Hematopoietic multipotent progenitor cell (in vitro differentiated cells): Measurements from ENCODE around the gene WDCP. TPM values are rescaled to one million over a fixed set of nuclear protein-coding genes. Genes with fewer than 3 reads are reported as not detected.
A peak's percentile ranks its signal among the peaks of the same experiment; 100 is the strongest.

Experiments used
- DNase-seq, 3 donors: peaks; one replicate each; pipeline ENCODE4 v3.0.0-alpha.2; 2011 to 2015; ENCODE audit warnings: low read depth in 2 of 3, low spot score in 2 of 3
- small RNA-seq: library from RNA; depleted of rRNA; stranded (forward); fragments of <200 nt; gene quantifications from one replicate; pipeline ENCODE3, GENCODE V24; 2012
- total RNA-seq: library from RNA; depleted of rRNA; stranded (reverse); fragments of >200 nt; gene quantifications from one replicate; pipeline ENCODE4 v1.2.3, GENCODE V29; 2012

The WDCP gene
- total RNA-seq, 1 donor, result 7.8 TPM

- DNase-seq, result no peak
Measured at GRCh38 chr2:24008672-24009366, 38.4 kb downstream of the WDCP start.

- no peak for DNase-seq
Measured at GRCh38 chr2:24007693-24008092, 39.5 kb downstream of the WDCP start.

GRCh38 chr2:23994567-23994966, 52.6 kb downstream of the WDCP start:
- DNase-seq, result no peak

GRCh38 chr2:23993736-23994269, 53.4 kb downstream of the WDCP start:
- DNase-seq, result no peak

- no peak for DNase-seq
Measured at GRCh38 chr2:23992931-23993330, 54.3 kb downstream of the WDCP start.

GRCh38 chr2:23988371-23988770, 58.8 kb downstream of the WDCP start:
- peak in 2 of 3 donors; percentile 34 to 70 for DNase-seq

Small RNA genes lying within 50 kb of the gene (small RNA-seq; reads per million reads assigned to genes)
- gene RN7SL610P, result not detected
- not detected for gene RNU6-370P

Other genes starting within 250 kb of the WDCP start
- 11.8 TPM for gene ATAD2B, start 120.3 kb downstream of the WDCP start, total RNA-seq
- gene UBXN2A, start 106.9 kb downstream of the WDCP start, total RNA-seq, result 5.7 TPM
- 4.8 TPM for gene MFSD2B, start 37.3 kb downstream of the WDCP start, total RNA-seq
- gene FKBP1B, start 2.4 kb upstream of the WDCP start, total RNA-seq, result 3.5 TPM
- 52.8 TPM for gene SF3B6, start 28.9 kb upstream of the WDCP start, total RNA-seq
- gene TP53I3, start 37.4 kb upstream of the WDCP start, total RNA-seq, result 29.6 TPM
- 0.81 TPM for gene PFN4, start 75.9 kb upstream of the WDCP start, total RNA-seq
- 8.1 TPM for gene FAM228B, start 76.1 kb upstream of the WDCP start, total RNA-seq
- gene FAM228A, start 127.7 kb upstream of the WDCP start, total RNA-seq, result 0.27 TPM